Neural cell (in vitro differentiated cells): Measurements from ENCODE around the gene ITIH2. TPM values are rescaled to one million over a fixed set of nuclear protein-coding genes. Genes with fewer than 3 reads are reported as not detected.

Experiments used
- H2AFZ ChIP-seq: fragments of 200-600, 300-800 bp; sonication (generic), shearing (Covaris generic); 2 replicates; pipeline ENCODE4 v1.6.0; 2014; ENCODE audit warnings: low read depth, mild to moderate bottlenecking, antibody characterized with exemption, low read length, moderate library complexity
- H3F3A ChIP-seq: fragments of 200-600 bp; shearing (Covaris generic); 2 replicates; pipeline ENCODE4 v1.6.1; 2016; ENCODE audit warnings: mild to moderate bottlenecking, moderate library complexity, mixed read lengths, antibody characterized with exemption, low read length; ENCODE audit not compliant: insufficient read depth, poor library complexity, severe bottlenecking
- H3K27ac ChIP-seq: fragments of 200-600, 300-800 bp; sonication (generic), shearing (Covaris generic); 2 replicates; pipeline ENCODE4 v1.5.1; 2014; ENCODE audit warnings: mild to moderate bottlenecking, low read length, moderate library complexity
- H3K27me3 ChIP-seq: fragments of 300-800, 200-600 bp; sonication (generic), shearing (Covaris generic); 2 replicates; pipeline ENCODE4 v1.6.0; 2014; ENCODE audit warnings: mild to moderate bottlenecking, low read depth, low read length, moderate library complexity; ENCODE audit not compliant: insufficient read depth
- H3K36me3 ChIP-seq: fragments of 300-800, 200-600 bp; sonication (generic), shearing (Covaris generic); 2 replicates; pipeline ENCODE4 v1.5.1; 2014; ENCODE audit warnings: mild to moderate bottlenecking, antibody characterized with exemption, low read length, moderate library complexity; ENCODE audit not compliant: insufficient read depth
- H3K4me2 ChIP-seq: fragments of 300-800, 200-600 bp; sonication (generic), shearing (Covaris generic); 2 replicates; pipeline ENCODE4 v1.6.0; 2014; ENCODE audit warnings: mild to moderate bottlenecking, low read length
- H3K4me3 ChIP-seq: fragments of 300-800, 200-600 bp; sonication (generic), shearing (Covaris generic); 2 replicates; pipeline ENCODE4 v1.5.1; 2014; ENCODE audit warnings: mild to moderate bottlenecking, low read length, moderate library complexity
- H3K79me2 ChIP-seq: fragments of 200-600 bp; shearing (Covaris generic); replicated peaks from 2 replicates; pipeline ENCODE4 v1.6.0; 2014; ENCODE audit warnings: mild to moderate bottlenecking, low read length, moderate library complexity; ENCODE audit not compliant: insufficient read depth
- H3K9ac ChIP-seq: fragments of 300-800, 200-600 bp; sonication (generic), shearing (Covaris generic); 2 replicates; pipeline ENCODE4 v1.6.1; 2016; ENCODE audit warnings: mild to moderate bottlenecking, low read length, mixed read lengths
- H3K9me2 ChIP-seq: fragments of 200-600 bp; shearing (Covaris generic); 2 replicates; pipeline ENCODE4 v1.6.1; 2016; ENCODE audit warnings: mild to moderate bottlenecking, low read length, mixed read lengths; ENCODE audit not compliant: insufficient read depth
- H3K9me3 ChIP-seq: fragments of 200-600, 300-800 bp; sonication (generic), shearing (Covaris generic); 2 replicates; pipeline ENCODE4 v1.6.1; 2016; ENCODE audit warnings: mild to moderate bottlenecking, mixed run types, low read length, moderate library complexity, mixed read lengths
- H4K20me1 ChIP-seq: fragments of 200-600 bp; shearing (Covaris generic); 2 replicates; pipeline ENCODE4 v1.6.1; 2016; ENCODE audit warnings: mild to moderate bottlenecking, mixed run types; ENCODE audit not compliant: insufficient read depth
- CTCF ChIP-seq: fragments of 450-650 bp; IDR thresholded peaks from 2 replicates; pipeline ENCODE4 v1.5.1; 2014; ENCODE audit warnings: antibody characterized with exemption, mild to moderate bottlenecking, moderate library complexity; ENCODE audit not compliant: poor library complexity, severe bottlenecking
- EP300 ChIP-seq: fragments of 450-650 bp; conservative IDR thresholded peaks from 2 replicates; pipeline ENCODE4 v1.6.1; 2014; ENCODE audit warnings: antibody characterized with exemption, mild to moderate bottlenecking, moderate library complexity; ENCODE audit not compliant: poor library complexity, severe bottlenecking
- EZH2 ChIP-seq: fragments of 200-600, 300-800 bp; shearing (Covaris generic), sonication (generic); IDR thresholded peaks from 2 replicates; pipeline ENCODE4 v1.6.1; 2014; ENCODE audit warnings: antibody characterized with exemption, low read length, borderline replicate concordance, mild to moderate bottlenecking; ENCODE audit not compliant: insufficient read depth, poor library complexity, severe bottlenecking
- MXI1 ChIP-seq: fragments of 450-650 bp; conservative IDR thresholded peaks from 2 replicates; pipeline ENCODE4 v1.6.1; 2014; ENCODE audit warnings: antibody characterized with exemption, mild to moderate bottlenecking; ENCODE audit not compliant: poor library complexity, severe bottlenecking
- POLR2AphosphoS5 ChIP-seq: IDR thresholded peaks from 2 replicates; pipeline ENCODE4 v1.6.1; 2012
- RAD21 ChIP-seq: fragments of 450-650 bp; conservative IDR thresholded peaks from 2 replicates; pipeline ENCODE4 v1.6.1; 2014; ENCODE audit warnings: antibody characterized with exemption, mild to moderate bottlenecking, moderate library complexity
- REST ChIP-seq: IDR thresholded peaks from 2 replicates; pipeline ENCODE4 v1.6.1; 2012; ENCODE audit warnings: borderline replicate concordance
- SMC3 ChIP-seq: fragments of 450-650 bp; conservative IDR thresholded peaks from 2 replicates; pipeline ENCODE4 v1.6.1; 2014; ENCODE audit warnings: antibody characterized with exemption, mild to moderate bottlenecking, moderate library complexity; ENCODE audit not compliant: poor library complexity
- TAF1 ChIP-seq: IDR thresholded peaks from 2 replicates; pipeline ENCODE4 v1.6.1; 2012; ENCODE audit warnings: low read depth
- polyA plus RNA-seq: library from polyadenylated mRNA; depleted of rRNA; stranded (reverse); fragments of >200 nt; gene quantifications from 2 replicates; pipeline ENCODE4 v1.2.3, GENCODE V29; 2014

ITIH2 gene
- polyA plus RNA-seq, 1 donor from 2014 or later, result not detected

- Histone ChIP-seq H3K27ac (no peak overlapping the region), H3K4me3 (no peak overlapping the region), H3K79me2 (no peaks in the 10 kb centered on the region), H3F3A (no peaks in the 10 kb centered on the region), H3K36me3 (peaks cover 9% of the 10 kb centered on the region), H4K20me1 (no peaks in the 10 kb centered on the region), H3K27me3 (no peaks in the 10 kb centered on the region), H3K4me2 (no peak overlapping the region), H3K9me3 (no peaks in the 10 kb centered on the region), H2AFZ (no peak overlapping the region), H3K9me2 (no peaks in the 10 kb centered on the region), H3K9ac (no peak overlapping the region)
- no peak for TF ChIP-seq SMC3
- TF ChIP-seq REST, result no peak
- no peak for TF ChIP-seq MXI1
- TF ChIP-seq CTCF, result no peak
- TF ChIP-seq TAF1, result no peak
- no peak for TF ChIP-seq POLR2AphosphoS5
- no peak for TF ChIP-seq RAD21
- no peak for TF ChIP-seq EZH2
- no peak for TF ChIP-seq EP300
Observed at GRCh38 chr10:7767209-7767608, 64.1 kb downstream of the ITIH2 start.

GRCh38 chr10:7768417-7768816, 65.3 kb downstream of the ITIH2 start:
- H4K20me1 ChIP-seq, result no peaks in the 10 kb centered on the region
- H3F3A ChIP-seq, result no peaks in the 10 kb centered on the region
- H3K79me2 ChIP-seq, result no peaks in the 10 kb centered on the region
- H3K9me2 ChIP-seq, result no peaks in the 10 kb centered on the region
- no peaks in the 10 kb centered on the region for H3K27me3 ChIP-seq
- H3K36me3 ChIP-seq, result peaks cover 4% of the 10 kb centered on the region
- H2AFZ ChIP-seq, result no peak overlapping the region
- no peak for TF ChIP-seq MXI1
- no peak for TF ChIP-seq SMC3
- TF ChIP-seq TAF1, result no peak
- no peak for TF ChIP-seq EP300
- no peak for TF ChIP-seq CTCF
- TF ChIP-seq REST, result no peak
- no peak for TF ChIP-seq POLR2AphosphoS5
- no peak for TF ChIP-seq RAD21
- no peaks in the 10 kb centered on the region for H3K9me3 ChIP-seq
- H3K9ac ChIP-seq, result no peak overlapping the region
- H3K4me3 ChIP-seq, result no peak overlapping the region
- no peak overlapping the region for H3K4me2 ChIP-seq
- no peak overlapping the region for H3K27ac ChIP-seq
